Measurements from ENCODE around the gene AJAP1.

The AJAP1 gene

DNA sequence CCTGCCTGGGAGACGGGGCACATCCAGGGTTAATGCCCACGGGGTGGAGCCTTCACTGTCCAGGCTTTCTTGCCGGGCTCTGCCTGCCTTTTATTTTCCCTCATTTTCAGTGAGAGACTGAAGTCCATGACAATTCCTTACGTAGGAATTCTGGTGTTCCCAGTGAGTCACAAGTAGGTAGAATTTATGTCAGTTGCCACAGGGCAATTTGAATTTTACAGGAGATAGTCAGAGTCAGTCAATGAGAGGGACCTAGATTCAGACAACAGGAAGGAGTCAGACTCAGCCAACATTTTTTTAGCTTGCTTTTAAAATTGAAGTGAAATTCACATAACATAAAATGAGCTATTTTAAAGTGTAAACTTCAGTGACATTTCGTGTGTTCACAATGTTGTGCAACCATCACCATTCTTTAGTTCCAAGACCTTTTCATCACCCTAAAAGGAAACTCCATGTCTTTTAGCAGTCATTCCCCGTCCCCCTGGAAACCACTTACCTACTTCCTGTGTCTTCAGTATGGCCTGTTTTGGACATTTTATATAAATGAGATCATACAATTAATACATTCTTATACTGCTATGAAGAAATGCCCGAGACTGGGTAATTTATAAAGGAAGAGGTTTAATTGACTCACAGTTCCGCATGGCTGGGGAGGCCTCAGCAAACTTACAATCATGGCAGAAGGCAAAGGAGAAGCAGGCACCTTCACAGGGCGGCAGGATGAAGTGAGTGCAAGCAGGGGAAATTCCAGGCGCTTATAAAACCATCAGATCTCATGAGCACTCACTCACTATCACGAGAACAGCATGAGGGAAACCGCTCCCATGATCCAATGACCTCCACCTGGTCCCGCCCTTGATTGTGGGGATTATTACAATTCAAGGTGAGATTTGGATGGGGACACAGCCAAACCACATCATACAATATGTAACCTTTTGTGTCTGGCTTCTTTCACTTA is 14.6 kb downstream of the AJAP1 start:
- no peak for TF ChIP-seq CTCF (IDR thresholded peaks at IDR 0.05; ENCODE audit: insufficient read depth, low read length, poor library complexity, severe bottlenecking)
- no peak overlapping the region for H3K4me3 ChIP-seq (replicated peaks; ENCODE audit: low read depth, low read length)
- no peak for DNase-seq (ENCODE audit: extremely low read depth, insufficient read length)
- no peaks in the 10 kb centered on the region for H3K27me3 ChIP-seq (replicated peaks; ENCODE audit: control insufficient read depth, insufficient read depth, low read length)
- H3K36me3 ChIP-seq (ENCODE audit: control insufficient read depth, insufficient read depth, low read length) = no peaks in the 10 kb centered on the region

GRCh38 chr1:4670265-4670664 is 15.9 kb downstream of the AJAP1 start:
- no peak for DNase-seq (ENCODE audit: extremely low read depth, insufficient read length)
- no peak for TF ChIP-seq CTCF (IDR thresholded peaks at IDR 0.05; ENCODE audit: insufficient read depth, low read length, poor library complexity, severe bottlenecking)
- no peak overlapping the region for H3K4me3 ChIP-seq (replicated peaks; ENCODE audit: low read depth, low read length)
- no peaks in the 10 kb centered on the region for H3K27me3 ChIP-seq (replicated peaks; ENCODE audit: control insufficient read depth, insufficient read depth, low read length)
- H3K36me3 ChIP-seq (ENCODE audit: control insufficient read depth, insufficient read depth, low read length) = no peaks in the 10 kb centered on the region

DNA sequence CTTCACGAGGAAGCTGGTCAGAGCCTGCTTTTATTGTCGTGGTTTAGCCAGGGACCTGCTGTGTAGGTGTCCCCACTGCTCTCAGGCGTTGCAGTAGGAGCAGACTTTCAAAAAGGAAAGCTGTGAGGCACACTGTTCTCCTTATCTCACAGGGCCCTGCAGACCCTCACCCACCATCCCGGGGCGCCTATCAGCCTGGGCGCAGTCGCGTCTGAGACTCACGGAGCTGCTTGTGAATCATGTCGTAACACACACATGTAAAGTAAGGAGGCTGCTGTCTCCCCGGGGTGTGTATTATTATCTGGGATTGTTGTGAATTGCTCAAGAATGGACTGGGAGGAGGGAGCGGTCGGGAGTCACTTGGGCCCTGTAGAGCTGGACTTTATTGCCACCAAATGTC is 17.4 kb downstream of the AJAP1 start:
- no peak for DNase-seq (ENCODE audit: extremely low read depth, insufficient read length)
- Histone ChIP-seq H3K27me3 (replicated peaks; ENCODE audit: control insufficient read depth, insufficient read depth, low read length) (no peaks in the 10 kb centered on the region), H3K4me3 (replicated peaks; ENCODE audit: low read depth, low read length) (no peak overlapping the region), H3K36me3 (ENCODE audit: control insufficient read depth, insufficient read depth, low read length) (no peaks in the 10 kb centered on the region)
- TF ChIP-seq CTCF (IDR thresholded peaks at IDR 0.05; ENCODE audit: insufficient read depth, low read length, poor library complexity, severe bottlenecking) = no peak

- TF ChIP-seq CTCF (IDR thresholded peaks at IDR 0.05; ENCODE audit: insufficient read depth, low read length, poor library complexity, severe bottlenecking) = no peak
- Histone ChIP-seq H3K27me3 (replicated peaks; ENCODE audit: control insufficient read depth, insufficient read depth, low read length) (no peaks in the 10 kb centered on the region), H3K36me3 (ENCODE audit: control insufficient read depth, insufficient read depth, low read length) (no peaks in the 10 kb centered on the region), H3K4me3 (replicated peaks; ENCODE audit: low read depth, low read length) (no peak overlapping the region)
- DNase-seq (ENCODE audit: extremely low read depth, insufficient read length) = no peak
Observed at GRCh38 chr1:4673494-4673893, 19.1 kb downstream of the AJAP1 start.

DNA sequence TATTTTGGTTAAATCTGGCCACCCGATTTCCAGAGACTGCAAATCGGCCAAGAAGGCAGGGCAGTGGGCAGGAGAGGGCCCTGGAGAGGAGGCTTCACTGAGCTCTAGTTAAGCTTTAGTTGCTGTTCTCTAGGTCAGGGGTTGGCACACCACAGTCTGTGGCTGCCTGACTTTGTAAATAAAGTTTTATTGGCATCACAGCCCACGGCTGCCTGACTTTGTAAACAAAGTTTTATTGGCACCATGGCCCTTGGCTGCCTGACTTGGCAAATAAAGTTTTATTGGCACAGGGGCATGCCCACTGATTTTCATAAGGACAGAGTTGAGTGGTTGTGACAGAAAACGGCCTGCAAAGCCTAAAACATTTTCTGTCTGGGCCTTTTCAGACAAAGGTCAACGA is 19.7 kb downstream of the AJAP1 start:
- Histone ChIP-seq H3K27me3 (replicated peaks; ENCODE audit: control insufficient read depth, insufficient read depth, low read length) (no peaks in the 10 kb centered on the region), H3K4me3 (replicated peaks; ENCODE audit: low read depth, low read length) (no peak overlapping the region), H3K36me3 (ENCODE audit: control insufficient read depth, insufficient read depth, low read length) (no peaks in the 10 kb centered on the region)
- no peak for DNase-seq (ENCODE audit: extremely low read depth, insufficient read length)
- no peak for TF ChIP-seq CTCF (IDR thresholded peaks at IDR 0.05; ENCODE audit: insufficient read depth, low read length, poor library complexity, severe bottlenecking)

All from GM06990 (cell line).